ENCODE data around the gene KDM8. TPM values are rescaled to one million over a fixed set of nuclear protein-coding genes. Genes with fewer than 3 reads are reported as not detected.

The KDM8 gene
- total and polyA plus RNA-seq, 2 donors (not counting 1 experiment from before 2014, with no cell fraction given): 7.5 to 37.4 TPM

DNA sequence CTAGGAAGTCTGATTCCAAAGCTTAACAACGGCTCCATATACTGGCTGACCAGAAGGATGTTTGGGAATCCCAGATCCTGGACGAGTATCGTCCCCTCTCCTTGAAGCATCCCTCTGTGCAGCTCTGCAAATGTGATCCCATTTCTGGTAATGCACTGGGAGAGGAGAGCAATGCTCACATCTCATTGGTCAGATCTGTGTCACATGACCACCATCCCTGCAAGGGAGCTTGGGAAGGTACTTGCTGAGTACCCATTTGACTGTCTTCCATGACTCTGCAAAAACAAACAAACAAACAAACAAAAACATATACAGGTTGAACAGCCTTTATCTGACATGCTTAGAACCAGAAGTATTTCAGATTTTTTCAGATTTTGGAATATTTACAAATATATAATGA, 41.9 kb upstream of the KDM8 start:
- Histone ChIP-seq H3K9ac (ENCODE audit: low read length) (no peak overlapping the region), H3K4me1 (ENCODE audit: control insufficient read depth in 2 of 2, insufficient read depth in 2 of 2, low read length in 2 of 2) (no peaks in the 10 kb centered on the region), H3K9me3 (ENCODE audit: control extremely low read depth in 1 of 3, control insufficient read depth in 2 of 3, insufficient read depth in 1 of 3, low read length in 2 of 3) (peaks cover 0 to 29% (median 16%) of the 10 kb centered on the region in 3 donors), H3K4me2 (replicated peaks; ENCODE audit: low read depth, low read length, poor library complexity, severe bottlenecking) (no peak overlapping the region), H3K36me3 (replicated peaks in 1 of 2; ENCODE audit: control extremely low read depth in 1 of 2, control insufficient read depth in 1 of 2, extremely low read depth in 1 of 2, insufficient read depth in 2 of 2, low read length in 1 of 2) (no peaks in the 10 kb centered on the region), H3K27me3 (replicated peaks in 1 of 4; ENCODE audit: control extremely low read depth in 1 of 4, control insufficient read depth in 3 of 4, insufficient read depth in 4 of 4, low read length in 3 of 4) (no peaks in the 10 kb centered on the region), H4K20me1 (ENCODE audit: control insufficient read depth, insufficient read depth, low read length, poor library complexity, severe bottlenecking) (no peaks in the 10 kb centered on the region), H3K79me2 (ENCODE audit: control insufficient read depth, insufficient read depth, low read length) (no peaks in the 10 kb centered on the region), H3K4me3 (ENCODE audit: control extremely low read depth in 1 of 5, extremely low read depth in 1 of 5, insufficient read depth in 1 of 5, low read depth in 2 of 5, low read length in 4 of 5) (no peak overlapping the region), H2AFZ (ENCODE audit: insufficient read depth, low read depth, low read length, poor library complexity, severe bottlenecking) (no peak overlapping the region), H3K27ac (ENCODE audit: low read length in 2 of 2) (no peak overlapping the region)
- Mint-ChIP-seq H3K4me3 (no peak overlapping the region), H3K4me1 (peaks cover 8% of the 10 kb centered on the region), H3K27me3 (no peaks in the 10 kb centered on the region), H3K9me3 (ENCODE audit: insufficient read depth) (peaks cover 14% of the 10 kb centered on the region), H3K27ac (no peak overlapping the region)
- ChIA-PET POLR2A (no interaction called here), CTCF (no interaction called here)
- TF ChIP-seq CTCF (IDR thresholded peaks at IDR 0.05) (no peak), EZH2 (IDR thresholded peaks at IDR 0.05; ENCODE audit: borderline replicate concordance, insufficient read depth, low read depth, low read length, poor library complexity, severe bottlenecking) (no peak)
- DNase-seq (no peak), ATAC-seq (ENCODE audit: low read depth) (no peak)
- WGBS (ENCODE audit: insufficient coverage): 78% methylated on average over 3 of the region's 3 CpGs
- intact Hi-C loops (cut with micrococcal nuclease): no loop called here

- TF ChIP-seq EZH2 (IDR thresholded peaks at IDR 0.05; ENCODE audit: borderline replicate concordance, insufficient read depth, low read depth, low read length, poor library complexity, severe bottlenecking) (no peak), CTCF (IDR thresholded peaks at IDR 0.05) (no peak)
- Histone ChIP-seq H3K9ac (ENCODE audit: low read length) (no peak overlapping the region), H3K27ac (ENCODE audit: low read length in 2 of 2) (no peak overlapping the region), H2AFZ (ENCODE audit: insufficient read depth, low read depth, low read length, poor library complexity, severe bottlenecking) (no peak overlapping the region), H3K36me3 (replicated peaks in 1 of 2; ENCODE audit: control extremely low read depth in 1 of 2, control insufficient read depth in 1 of 2, extremely low read depth in 1 of 2, insufficient read depth in 2 of 2, low read length in 1 of 2) (no peaks in the 10 kb centered on the region), H3K4me3 (ENCODE audit: control extremely low read depth in 1 of 5, extremely low read depth in 1 of 5, insufficient read depth in 1 of 5, low read depth in 2 of 5, low read length in 4 of 5) (no peak overlapping the region), H3K4me1 (ENCODE audit: control insufficient read depth in 2 of 2, insufficient read depth in 2 of 2, low read length in 2 of 2) (peaks cover 0 to under 1% of the 10 kb centered on the region in 2 donors), H4K20me1 (ENCODE audit: control insufficient read depth, insufficient read depth, low read length, poor library complexity, severe bottlenecking) (no peaks in the 10 kb centered on the region), H3K79me2 (ENCODE audit: control insufficient read depth, insufficient read depth, low read length) (no peaks in the 10 kb centered on the region), H3K27me3 (replicated peaks in 1 of 4; ENCODE audit: control extremely low read depth in 1 of 4, control insufficient read depth in 3 of 4, insufficient read depth in 4 of 4, low read length in 3 of 4) (no peaks in the 10 kb centered on the region), H3K9me3 (ENCODE audit: control extremely low read depth in 1 of 3, control insufficient read depth in 2 of 3, insufficient read depth in 1 of 3, low read length in 2 of 3) (peaks cover 0 to 26% (median 16%) of the 10 kb centered on the region in 3 donors), H3K4me2 (replicated peaks; ENCODE audit: low read depth, low read length, poor library complexity, severe bottlenecking) (no peak overlapping the region)
- ChIA-PET CTCF (interaction anchor here (1.3 to 1.9 kb wide), 3 partner anchors 9 to 13 kb away, joined by 3 to 6 read pairs (median 5); no protein-coding TSS in a partner anchor), POLR2A (no interaction called here)
- H3K9me3 Mint-ChIP-seq (ENCODE audit: insufficient read depth): peaks cover 6% of the 10 kb centered on the region
- H3K4me3 Mint-ChIP-seq: no peak overlapping the region
- intact Hi-C loops (cut with micrococcal nuclease): no loop called here
- DNase-seq: no peak
- ATAC-seq (ENCODE audit: low read depth): no peak
- H3K27me3 Mint-ChIP-seq: no peaks in the 10 kb centered on the region
- H3K4me1 Mint-ChIP-seq: peaks cover 6% of the 10 kb centered on the region
- no peak overlapping the region for H3K27ac Mint-ChIP-seq
Measured at GRCh38 chr16:27164352-27164751, 39.0 kb upstream of the KDM8 start.
